HG02610 (cell line): ENCODE measurements around the gene TMX2.

Source experiments
- ATAC-seq: cut with Tn5 transposase; IDR thresholded peaks from one replicate; pipeline ENCODE4 v1.9.1; 2021; ENCODE audit warnings: mild to moderate bottlenecking, moderate library complexity; ENCODE audit not compliant: unreplicated experiment

The TMX2 gene

GRCh38 chr11:57763568-57763967 is 51.2 kb downstream of the TMX2 start:
- no peak for ATAC-seq

DNA sequence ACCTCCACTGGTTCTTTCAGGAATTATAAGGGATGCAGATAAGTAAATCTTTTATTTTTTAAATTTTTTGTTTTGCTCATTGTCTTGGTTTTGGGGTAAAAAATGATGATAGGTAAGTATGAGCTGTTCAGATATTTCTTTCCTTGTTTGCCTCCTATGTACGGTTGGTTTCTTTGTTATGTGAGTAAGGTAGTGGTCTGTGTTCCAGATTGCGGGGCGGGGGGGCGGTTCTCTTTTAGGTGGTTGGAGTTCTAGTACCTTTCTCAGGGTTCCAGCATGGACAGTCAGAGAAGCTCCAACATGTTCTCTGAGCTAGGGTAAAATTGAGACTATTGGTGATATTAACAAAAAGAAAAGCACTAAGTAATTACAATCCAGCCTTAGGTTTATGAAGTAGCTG is 51.6 kb downstream of the TMX2 start:
- no peak for ATAC-seq

DNA sequence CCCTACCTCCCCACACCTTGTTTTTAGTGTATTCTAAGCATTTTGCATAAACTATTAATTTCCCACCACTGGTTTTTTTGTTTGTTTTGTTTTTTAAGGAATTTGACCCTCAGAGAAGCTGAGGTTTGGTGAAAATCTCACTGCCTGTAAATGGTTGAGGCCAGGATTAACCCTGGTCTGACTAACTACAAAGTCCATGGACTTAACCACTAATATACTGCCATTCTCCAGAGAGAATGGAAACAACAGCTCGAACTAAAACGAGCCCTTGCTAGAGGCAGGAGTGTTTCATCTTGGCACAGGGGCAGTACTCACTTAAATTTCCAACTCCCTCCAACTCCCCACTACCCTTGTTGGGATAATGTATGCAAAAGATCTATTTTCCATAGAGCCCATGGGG is 52.2 kb downstream of the TMX2 start:
- ATAC-seq, result no peak

GRCh38 chr11:57764972-57765371 is 52.6 kb downstream of the TMX2 start:
- no peak for ATAC-seq

DNA sequence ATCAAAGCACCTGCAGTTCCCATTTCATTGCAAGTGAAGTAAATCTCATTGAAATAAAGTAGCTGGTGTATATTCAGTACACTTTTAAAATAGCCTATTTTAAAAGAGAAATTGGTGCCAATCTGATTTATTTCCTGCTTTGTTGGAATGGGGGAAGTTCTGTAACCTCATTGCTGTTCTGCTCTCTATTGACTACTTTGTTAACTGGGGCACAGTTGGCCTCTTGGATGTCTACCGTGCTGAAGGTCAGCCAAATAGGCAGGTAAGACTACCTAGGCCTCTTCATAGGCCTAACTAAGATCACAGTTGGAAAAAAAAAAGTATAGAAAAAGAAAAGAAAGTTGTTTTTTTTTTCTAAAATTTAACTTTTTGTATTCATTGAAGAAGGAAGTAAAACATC is 58.4 kb downstream of the TMX2 start:
- ATAC-seq, result no peak

GRCh38 chr11:57771365-57771764 is 59.0 kb downstream of the TMX2 start:
- ATAC-seq, result no peak

DNA sequence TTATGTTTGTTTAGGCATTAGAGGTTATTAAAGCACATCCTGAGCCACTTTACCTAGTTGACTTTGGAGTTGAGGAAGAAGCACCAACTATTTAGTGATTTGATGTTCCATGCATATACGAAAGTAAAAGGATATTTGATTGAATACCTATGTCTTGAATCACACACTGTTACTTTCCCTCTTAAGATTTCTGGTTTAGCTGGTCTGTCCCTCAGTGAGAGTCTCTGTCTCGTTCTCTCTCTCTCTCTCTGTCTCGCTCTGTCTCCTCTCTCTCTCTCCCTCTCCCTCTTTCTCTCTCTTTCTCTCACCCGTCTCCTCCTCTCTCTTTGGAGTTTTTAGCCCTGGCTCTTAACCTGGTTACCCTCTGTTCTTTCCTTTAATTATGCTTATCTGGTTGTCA is 60.2 kb downstream of the TMX2 start:
- ATAC-seq, result no peak

DNA sequence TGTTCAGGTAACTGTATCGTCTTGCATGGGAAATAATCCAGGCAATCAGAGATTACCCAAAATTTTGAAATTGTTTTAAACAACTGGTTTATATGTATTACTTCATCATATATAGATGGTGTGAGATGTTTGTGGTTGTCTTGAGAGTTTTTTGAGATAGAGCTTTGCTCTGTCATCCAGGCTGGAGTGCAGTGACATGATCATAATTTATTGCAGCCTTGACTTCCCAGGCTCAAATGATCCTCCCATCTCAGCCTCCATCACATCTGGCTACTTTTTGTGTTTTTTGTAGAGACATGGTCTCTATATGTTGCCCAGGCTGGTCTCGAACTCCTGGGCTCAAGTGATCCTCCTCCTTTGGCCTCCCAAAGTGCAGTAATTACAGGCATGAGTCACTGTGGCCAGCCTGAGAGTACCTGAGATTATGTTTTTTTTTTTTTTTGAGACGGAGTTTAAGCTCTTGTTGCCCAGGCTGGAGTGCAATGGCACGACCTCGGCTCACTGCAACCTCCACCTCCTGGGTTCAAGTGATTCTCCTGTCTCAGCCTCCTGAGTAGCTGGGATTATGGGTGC is 60.7 kb downstream of the TMX2 start:
- ATAC-seq, result no peak

DNA sequence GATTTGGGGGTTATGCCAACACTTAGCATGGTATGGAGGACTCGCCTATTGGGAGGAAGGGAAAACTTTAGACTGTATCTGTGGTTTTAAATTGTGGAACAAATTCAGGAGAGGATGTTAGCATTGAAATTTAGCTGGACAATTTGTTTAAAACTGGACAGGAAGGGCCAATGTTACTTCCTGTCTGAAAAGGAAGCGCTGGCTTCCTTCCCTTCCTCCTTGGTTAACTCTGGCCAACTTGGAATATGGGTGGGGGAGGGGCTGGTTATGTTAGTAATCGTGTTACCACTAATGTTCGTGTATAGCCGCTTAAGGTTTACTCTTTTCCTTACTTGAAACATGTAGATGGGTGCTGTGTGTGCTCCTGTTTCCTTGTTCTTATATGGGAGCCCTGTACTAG is 63.1 kb downstream of the TMX2 start:
- no peak for ATAC-seq

DNA sequence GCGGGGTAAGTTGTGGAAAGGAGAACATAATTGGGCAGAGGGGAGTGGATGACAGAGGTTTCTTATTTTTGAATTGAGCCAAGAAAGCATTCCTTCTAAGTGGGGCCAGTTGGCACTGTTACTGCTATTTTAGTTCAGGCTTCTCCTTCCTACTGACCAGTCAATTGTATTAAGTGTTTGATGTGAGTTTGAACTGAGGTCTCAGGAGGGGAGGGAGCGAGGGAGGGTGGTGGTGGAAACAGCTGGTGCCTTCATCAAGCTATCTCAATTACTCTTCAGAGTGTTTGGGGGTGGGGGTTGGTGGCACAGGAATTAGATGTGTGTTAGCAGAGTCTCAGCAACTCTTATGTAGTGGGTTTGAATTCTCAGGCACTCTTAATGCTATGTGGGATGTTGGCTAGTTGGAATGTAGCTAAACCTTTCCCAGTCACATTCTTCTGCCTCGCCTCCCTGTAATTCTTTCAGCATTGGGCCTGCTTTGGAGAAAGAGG is 63.7 kb downstream of the TMX2 start:
- ATAC-seq, result no peak

DNA sequence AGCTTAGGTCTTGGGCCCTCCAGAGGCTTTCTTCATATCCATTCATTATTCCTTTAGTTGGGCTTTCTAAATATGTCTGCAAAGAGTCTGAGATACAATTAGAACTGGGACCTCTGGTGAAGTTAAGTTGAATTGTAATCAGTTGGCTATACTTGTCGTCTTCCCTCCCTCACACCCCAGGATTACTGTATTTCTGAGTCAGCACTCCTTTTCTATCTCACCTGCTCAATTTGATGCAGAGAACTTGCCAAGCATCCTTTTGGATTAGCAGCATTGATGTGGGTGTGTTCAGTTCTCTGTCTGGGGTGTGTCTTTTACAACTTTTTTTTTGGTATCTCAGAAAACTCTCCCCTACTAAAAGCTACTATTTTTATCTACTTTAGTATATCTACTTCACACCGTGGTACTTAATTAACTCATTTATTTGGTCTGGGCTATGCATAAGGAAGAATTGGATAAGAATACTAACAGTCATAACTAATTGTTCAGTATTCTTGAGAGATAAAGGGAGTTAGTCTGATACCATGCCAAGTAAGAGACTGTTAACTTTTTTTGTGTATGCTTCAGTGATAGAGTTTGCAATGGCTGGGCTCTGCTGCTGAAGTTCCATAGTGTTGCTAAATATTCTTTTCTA is 64.3 kb downstream of the TMX2 start:
- no peak for ATAC-seq

GRCh38 chr11:57777969-57778317 is 65.5 kb downstream of the TMX2 start:
- ATAC-seq, result no peak

DNA sequence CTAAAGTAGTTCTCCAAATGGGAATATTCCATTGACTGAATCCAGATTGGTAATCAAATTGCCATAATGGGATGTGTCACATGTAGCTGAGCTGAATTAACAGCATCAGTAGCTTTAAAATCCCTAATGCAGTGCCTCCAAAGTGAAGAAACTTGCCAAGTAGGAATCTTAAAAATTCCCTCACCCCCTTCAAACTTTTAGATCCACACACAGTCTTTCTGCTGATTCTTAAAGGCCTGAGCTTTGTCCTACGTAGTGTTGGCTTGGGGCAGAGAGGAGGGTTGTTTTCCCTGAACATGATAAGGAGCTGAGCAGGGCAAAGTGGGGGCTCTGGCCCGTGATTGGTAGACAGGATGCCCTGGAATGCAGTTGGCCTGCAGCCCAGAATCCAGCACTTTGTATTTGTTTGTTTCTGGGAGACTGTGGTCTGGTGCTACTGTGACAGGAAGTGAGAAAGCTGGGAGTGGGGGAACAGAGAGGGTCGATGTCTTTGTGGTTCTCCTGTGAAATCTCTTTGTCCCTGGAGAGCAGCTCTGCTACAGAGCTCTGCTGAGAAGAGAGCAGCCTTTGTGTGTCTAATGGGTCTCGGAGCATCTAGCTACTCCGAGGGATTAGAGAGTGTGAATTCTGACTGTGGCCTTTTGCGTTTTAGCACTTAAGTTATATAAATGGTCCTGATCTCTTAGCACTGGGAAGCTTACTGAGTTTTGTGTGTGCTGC is 66.1 kb downstream of the TMX2 start:
- peak; percentile 55 for ATAC-seq

DNA sequence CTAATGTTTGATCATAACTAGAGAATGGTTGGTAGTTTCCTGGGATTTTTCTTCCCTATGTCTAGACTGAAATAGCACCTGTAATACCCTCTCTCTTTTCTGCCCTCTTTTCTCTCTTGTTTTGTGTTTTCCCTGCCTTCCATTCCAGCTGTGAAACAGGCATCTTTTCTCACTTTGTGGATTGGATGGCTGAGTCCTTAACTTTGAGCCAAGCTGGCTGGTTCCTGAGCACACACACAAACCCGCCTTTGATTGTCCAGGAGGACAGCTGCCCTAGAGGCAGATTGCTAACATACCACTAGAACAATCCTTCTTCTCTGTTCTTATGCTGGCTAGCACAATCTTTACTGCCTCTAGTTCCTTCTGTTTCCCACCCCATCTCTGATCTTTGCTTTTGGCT is 66.9 kb downstream of the TMX2 start:
- ATAC-seq, result no peak

- no peak for ATAC-seq
Measured at GRCh38 chr11:57781529-57781943, 69.1 kb downstream of the TMX2 start.

- peak; percentile 76 for ATAC-seq
Measured at GRCh38 chr11:57785072-57785471, 72.7 kb downstream of the TMX2 start.

DNA sequence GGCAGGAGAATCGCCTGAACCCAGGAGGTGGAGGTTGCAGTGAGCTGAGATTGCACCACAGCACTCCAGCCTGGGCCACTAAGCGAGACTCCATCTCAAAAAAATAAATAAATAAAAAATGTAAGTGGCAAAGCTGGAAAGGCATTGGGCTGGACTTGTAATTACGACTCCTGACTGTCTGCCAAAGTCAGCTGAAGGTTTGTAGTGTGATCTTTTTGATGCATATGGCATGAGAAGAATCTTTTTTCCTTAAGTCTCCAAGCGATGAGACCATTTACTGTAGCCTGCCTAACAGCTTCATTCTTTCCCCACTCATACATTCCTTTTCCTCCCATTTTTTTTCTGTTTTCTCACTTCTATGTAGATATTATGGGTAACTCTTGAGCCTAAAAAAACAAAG is 74.0 kb downstream of the TMX2 start:
- ATAC-seq, result no peak

DNA sequence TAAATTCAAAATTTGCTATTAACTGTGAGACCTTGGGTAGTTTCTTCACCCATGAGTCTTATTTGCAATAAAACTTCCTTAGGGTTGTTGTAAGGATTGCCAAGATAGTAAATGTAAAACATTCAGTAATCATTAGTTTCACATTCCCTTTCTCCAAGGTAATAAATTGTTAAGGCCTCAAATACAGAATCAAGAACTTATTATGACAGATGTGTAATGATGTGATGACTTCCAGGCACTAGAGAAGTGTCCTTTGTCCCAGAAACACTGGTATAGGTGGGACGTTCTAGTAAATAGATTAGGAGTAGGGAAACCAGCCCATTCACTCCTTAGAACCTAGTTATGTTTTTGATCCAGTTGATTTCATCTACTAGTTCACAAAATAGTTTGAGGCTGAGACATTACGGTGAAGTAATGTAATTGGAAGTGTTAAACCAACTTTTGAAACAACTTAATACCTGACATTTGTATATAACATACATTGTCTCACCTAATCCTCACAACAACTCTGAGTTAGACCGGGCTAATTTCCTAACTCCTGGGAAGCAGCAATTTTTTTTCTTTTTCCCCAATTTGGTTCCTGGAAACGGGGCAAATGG is 74.7 kb downstream of the TMX2 start:
- ATAC-seq, result no peak

GRCh38 chr11:57787920-57788702 is 75.7 kb downstream of the TMX2 start:
- ATAC-seq, result peak; percentile 46

DNA sequence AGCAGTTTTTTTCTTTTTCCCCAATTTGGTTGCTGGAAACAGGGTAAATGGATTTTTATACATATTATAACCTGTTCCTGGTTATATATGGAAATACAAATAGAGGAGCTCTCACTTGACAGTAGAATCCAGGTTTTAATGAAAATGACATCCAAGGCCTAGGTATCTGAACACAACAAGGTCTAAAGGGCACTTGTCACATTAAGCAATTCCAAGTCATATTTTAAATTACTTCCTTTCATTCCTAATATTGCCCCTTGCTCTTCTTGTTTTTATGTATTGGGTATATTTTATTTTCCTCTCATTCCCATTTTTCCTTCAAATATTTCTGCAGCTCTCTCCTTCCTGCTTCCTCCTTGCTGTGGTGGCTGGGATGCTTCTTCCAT is 76.3 kb downstream of the TMX2 start:
- no peak for ATAC-seq
